GM18951 (cell line): Measurements from ENCODE around the gene HLF.

Experiments
- POLR2A ChIP-seq: IDR thresholded peaks from 4 replicates; pipeline ENCODE4 v1.6.1; 2011; ENCODE audit warnings: mild to moderate bottlenecking; ENCODE audit not compliant: insufficient read length, insufficient read depth; ENCODE audit errors: extremely low read depth
- in situ Hi-C: fragments of 300-500 bp; cut with MboI; formaldehyde crosslinking; loops from one replicate; pipeline ENCODE4 v1.12.0; 2022; ENCODE audit warnings: low sequenced_read_pairs, mixed read lengths, inconsistent platforms; ENCODE audit not compliant: unreplicated experiment

HLF gene

GRCh38 chr17:55265311-55266021 lies 706 bp downstream of the HLF start:
- TF ChIP-seq POLR2A = no peak
- in situ Hi-C loops = no loop called here

- in situ Hi-C loops = no loop called here
- no peak for TF ChIP-seq POLR2A
Measured at GRCh38 chr17:55266051-55266957, 1.5 kb downstream of the HLF start.

- in situ Hi-C loops = no loop called here
- TF ChIP-seq POLR2A = no peak
Measured at GRCh38 chr17:55266958-55267688, 2.4 kb downstream of the HLF start.

- in situ Hi-C loops = no loop called here
- no peak for TF ChIP-seq POLR2A
Measured at GRCh38 chr17:55267777-55268648, 3.3 kb downstream of the HLF start.

GRCh38 chr17:55268649-55269480 lies 4.1 kb downstream of the HLF start:
- TF ChIP-seq POLR2A = no peak
- in situ Hi-C loops = no loop called here

- in situ Hi-C loops = no loop called here
- no peak for TF ChIP-seq POLR2A
Measured at GRCh38 chr17:55269894-55270293, 5.1 kb downstream of the HLF start.

- no peak for TF ChIP-seq POLR2A
- in situ Hi-C loops = no loop called here
Measured at GRCh38 chr17:55271223-55271571, 6.4 kb downstream of the HLF start.

- in situ Hi-C loops = no loop called here
- TF ChIP-seq POLR2A = no peak
Measured at GRCh38 chr17:55271958-55272710, 7.4 kb downstream of the HLF start.

GRCh38 chr17:55272711-55273578 lies 8.2 kb downstream of the HLF start:
- in situ Hi-C loops = no loop called here
- TF ChIP-seq POLR2A = no peak

GRCh38 chr17:55273579-55274354 lies 9.0 kb downstream of the HLF start:
- TF ChIP-seq POLR2A = no peak
- in situ Hi-C loops = no loop called here
